H9 (cell line): ENCODE results near the gene MT1H. TPM values are rescaled to one million over a fixed set of nuclear protein-coding genes. Genes with fewer than 3 reads are reported as not detected.

Experiments used
- DNase-seq: peaks from one replicate; pipeline ENCODE4 v3.0.0-alpha.2; 2017
- H2AFZ ChIP-seq: one replicate; pipeline ENCODE4 v1.6.1; 2013; ENCODE audit warnings: mild to moderate bottlenecking, low read length, control low read depth, moderate library complexity
- H2AK5ac ChIP-seq: 2 replicates; pipeline ENCODE4 v1.6.1; 2013; ENCODE audit warnings: low read length, control low read depth, mixed read lengths; ENCODE audit not compliant: insufficient read length
- H2BK120ac ChIP-seq: one replicate; pipeline ENCODE4 v1.6.1; 2013; ENCODE audit warnings: low read depth, mild to moderate bottlenecking, low read length, control low read depth, inconsistent platforms; ENCODE audit not compliant: poor library complexity, severe bottlenecking
- H2BK12ac ChIP-seq: 2 replicates; pipeline ENCODE4 v1.6.1; 2013; ENCODE audit warnings: low read length, control low read depth, mixed read lengths, low read depth; ENCODE audit not compliant: insufficient read length
- H2BK15ac ChIP-seq: 2 replicates; pipeline ENCODE4 v1.6.1; 2013; ENCODE audit warnings: low read depth, low read length, control low read depth
- H2BK20ac ChIP-seq: one replicate; pipeline ENCODE4 v1.6.1; 2013; ENCODE audit warnings: low read depth, mild to moderate bottlenecking, low read length, control low read depth, inconsistent platforms; ENCODE audit not compliant: poor library complexity, severe bottlenecking
- H2BK5ac ChIP-seq: 2 replicates; pipeline ENCODE4 v1.6.1; 2013; ENCODE audit warnings: low read length, control low read depth, mixed read lengths; ENCODE audit not compliant: insufficient read length
- H3K14ac ChIP-seq: 2 replicates; pipeline ENCODE4 v1.6.1; 2013; ENCODE audit warnings: low read length, control low read depth; ENCODE audit not compliant: insufficient read depth
- H3K18ac ChIP-seq: 2 replicates; pipeline ENCODE4 v1.6.1; 2013; ENCODE audit warnings: low read depth, mild to moderate bottlenecking, mixed read lengths, low read length, control low read depth; ENCODE audit not compliant: insufficient read length
- H3K23ac ChIP-seq: 2 replicates; pipeline ENCODE4 v1.6.1; 2013; ENCODE audit warnings: low read length, control low read depth, mixed read lengths, low read depth; ENCODE audit not compliant: insufficient read length
- H3K23me2 ChIP-seq: 2 replicates; pipeline ENCODE4 v1.6.1; 2013; ENCODE audit warnings: low read depth, mild to moderate bottlenecking, mixed read lengths, low read length, control low read depth; ENCODE audit not compliant: insufficient read length, poor library complexity, severe bottlenecking
- H3K27ac ChIP-seq: 2 replicates; pipeline ENCODE4 v1.5.1; 2013; ENCODE audit warnings: low read length, control low read depth, mixed read lengths, low read depth; ENCODE audit not compliant: insufficient read length
- H3K27me3 ChIP-seq: 2 replicates; pipeline ENCODE4 v1.6.1; 2013; ENCODE audit warnings: low read length, control low read depth, inconsistent platforms; ENCODE audit not compliant: insufficient read depth
- H3K4ac ChIP-seq: 2 replicates; pipeline ENCODE4 v1.6.1; 2013; ENCODE audit warnings: low read depth, mild to moderate bottlenecking, control low read depth, inconsistent platforms, low read length, moderate library complexity
- H3K4me1 ChIP-seq: 2 replicates; pipeline ENCODE4 v1.6.1; 2013; ENCODE audit warnings: low read length, control low read depth, inconsistent platforms; ENCODE audit not compliant: insufficient read depth
- H3K4me2 ChIP-seq: 2 replicates; pipeline ENCODE4 v1.6.1; 2013; ENCODE audit warnings: low read length, control low read depth, mixed read lengths; ENCODE audit not compliant: insufficient read length, insufficient read depth
- H3K56ac ChIP-seq: 2 replicates; pipeline ENCODE4 v1.6.1; 2013; ENCODE audit warnings: low read depth, mild to moderate bottlenecking, mixed read lengths, low read length, control low read depth; ENCODE audit not compliant: insufficient read length
- H3K79me1 ChIP-seq: 2 replicates; pipeline ENCODE4 v1.6.1; 2013; ENCODE audit warnings: low read depth, mild to moderate bottlenecking, moderate library complexity, low read length, control low read depth, inconsistent platforms; ENCODE audit not compliant: insufficient read depth, poor library complexity, severe bottlenecking
- H3K79me2 ChIP-seq: 2 replicates; pipeline ENCODE4 v1.6.1; 2013; ENCODE audit warnings: low read length, control low read depth, inconsistent platforms; ENCODE audit not compliant: insufficient read depth
- H3K9ac ChIP-seq: 2 replicates; pipeline ENCODE4 v1.6.1; 2013; ENCODE audit warnings: low read length, control low read depth, mixed read lengths; ENCODE audit not compliant: insufficient read length; ENCODE audit errors: extremely low read depth
- H3K9me3 ChIP-seq: one replicate; pipeline ENCODE4 v1.6.1; 2013; ENCODE audit warnings: low read depth, low read length, inconsistent platforms; ENCODE audit not compliant: control insufficient read depth
- H3T11ph ChIP-seq: one replicate; pipeline ENCODE4 v1.6.1; 2013; ENCODE audit warnings: mild to moderate bottlenecking, low read length, control low read depth, inconsistent platforms
- H4K20me1 ChIP-seq: one replicate; pipeline ENCODE4 v1.6.1; 2013; ENCODE audit not compliant: control insufficient read depth, insufficient read length, insufficient read depth
- H4K5ac ChIP-seq: 2 replicates; pipeline ENCODE4 v1.6.1; 2013; ENCODE audit warnings: low read depth, mild to moderate bottlenecking, mixed read lengths, low read length, control low read depth; ENCODE audit not compliant: insufficient read length
- H4K8ac ChIP-seq: replicated peaks from 2 replicates; pipeline ENCODE4 v1.6.1; 2013; ENCODE audit warnings: low read length, control low read depth, mixed read lengths, low read depth; ENCODE audit not compliant: insufficient read length
- H4K91ac ChIP-seq: 2 replicates; pipeline ENCODE4 v1.6.1; 2013; ENCODE audit warnings: low read depth, mild to moderate bottlenecking, moderate library complexity, mixed read lengths, low read length, control low read depth; ENCODE audit not compliant: insufficient read length
- H3K27ac Mint-ChIP-seq, 3 experiments: 2 replicates in 2 of 3; 3 replicates in 1 of 3; pipeline ENCODE4 v1.8.0; 2020 to 2021; ENCODE audit warnings: mixed read lengths in 3 of 3, mild to moderate bottlenecking in 1 of 3, moderate library complexity in 1 of 3
- H3K27me3 Mint-ChIP-seq: 2 replicates; pipeline ENCODE4 v1.8.0; 2021; ENCODE audit warnings: low read depth, mild to moderate bottlenecking, moderate library complexity, mixed read lengths
- H3K36me3 Mint-ChIP-seq, 3 experiments: 2 replicates in 2 of 3; 3 replicates in 1 of 3; pipeline ENCODE4 v1.8.0; 2020 to 2021; ENCODE audit warnings: low read depth in 3 of 3, mixed read lengths in 3 of 3; ENCODE audit not compliant: insufficient read depth in 1 of 3
- H3K4me1 Mint-ChIP-seq, 2 experiments: 2 replicates each; pipeline ENCODE4 v1.8.0; 2020; ENCODE audit warnings: mixed read lengths in 2 of 2
- H3K4me3 Mint-ChIP-seq, 2 experiments: 2 replicates in 1 of 2; 3 replicates in 1 of 2; pipeline ENCODE4 v1.8.0; 2020 to 2021; ENCODE audit warnings: mild to moderate bottlenecking in 2 of 2, mixed read lengths in 2 of 2, moderate library complexity in 1 of 2
- H3K9me3 Mint-ChIP-seq, 2 experiments: 2 replicates in 1 of 2; 3 replicates in 1 of 2; pipeline ENCODE4 v1.8.0; 2020; ENCODE audit warnings: mild to moderate bottlenecking in 2 of 2, mixed read lengths in 2 of 2, moderate library complexity in 1 of 2
- WGBS: extraction: QIAGEN DNeasy Blood & Tissue Kit; methylation state at CpG from one replicate; pipeline ENCODE4 v1.1.7; 2013; ENCODE audit warnings: missing lambda C conversion rate, low lambda C conversion rate, mixed read lengths; ENCODE audit not compliant: insufficient read length; ENCODE audit errors: extremely low coverage; 5-methylcytosine and 5-hydroxymethylcytosine counted together
- total RNA-seq: library from RNA; stranded (reverse); gene quantifications from 2 replicates; pipeline ENCODE4 v1.2.1, GENCODE V29; 2021
- TF ChIP-seq, protein P1 (sequence below): fragments of 200-600 bp; sonication (generic); conservative IDR thresholded peaks from 3 replicates; pipeline ENCODE4 v1.8.0; 2021; ENCODE audit warnings: antibody characterized with exemption, mild to moderate bottlenecking

The MT1H gene
- total RNA-seq, 1 experiment from 2014 or later = 12.5 TPM

DNA sequence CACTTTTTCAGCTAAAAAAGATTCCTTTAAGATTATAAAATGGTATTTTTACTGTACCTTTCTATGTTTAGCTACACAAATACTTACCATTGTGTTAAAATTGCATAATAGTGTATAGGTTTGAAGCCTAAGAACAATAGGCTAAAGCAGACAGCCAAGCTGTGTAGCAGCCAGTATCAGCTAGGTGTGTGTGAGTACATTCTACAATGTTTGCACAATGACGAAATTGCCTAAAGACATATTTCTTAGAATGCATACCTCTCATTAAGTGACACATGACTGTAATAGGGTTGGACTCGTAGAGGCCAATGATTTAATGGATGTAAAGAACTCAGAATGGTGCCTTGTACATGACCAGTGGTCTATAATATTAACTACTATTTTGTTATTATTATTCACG is 19.8 kb upstream of the MT1H start:
- Histone ChIP-seq H4K91ac (no peak overlapping the region), H3K27ac (no peak overlapping the region), H4K8ac (no peak overlapping the region), H3K56ac (no peak overlapping the region), H3K79me1 (no peaks in the 10 kb centered on the region), H2BK15ac (no peak overlapping the region), H2BK20ac (no peak overlapping the region), H3K18ac (no peak overlapping the region), H2AK5ac (no peak overlapping the region), H2AFZ (no peak overlapping the region), H3K9me3 (no peaks in the 10 kb centered on the region), H3K23me2 (no peaks in the 10 kb centered on the region), H3K4ac (no peak overlapping the region), H2BK120ac (no peak overlapping the region), H3K4me2 (no peak overlapping the region), H4K5ac (no peak overlapping the region), H3K23ac (no peak overlapping the region), H3K9ac (no peak overlapping the region), H3K14ac (no peak overlapping the region), H2BK5ac (no peak overlapping the region), H3K79me2 (no peaks in the 10 kb centered on the region), H4K20me1 (no peaks in the 10 kb centered on the region), H2BK12ac (no peak overlapping the region), H3K27me3 (peaks cover 26% of the 10 kb centered on the region; the same call in 1 of the 2 replicates), H3T11ph (no peak overlapping the region), H3K4me1 (no peaks in the 10 kb centered on the region)
- Mint-ChIP-seq H3K27me3 (peaks cover 89% of the 10 kb centered on the region), H3K4me1 (peaks cover 2 to 12% of the 10 kb centered on the region in 2 experiments; a peak in 2 of 4 replicates), H3K4me3 (no peak overlapping the region), H3K36me3 (no peaks in the 10 kb centered on the region), H3K9me3 (no peaks in the 10 kb centered on the region), H3K27ac (no peak overlapping the region)
- TF ChIP-seq, protein P1, sequence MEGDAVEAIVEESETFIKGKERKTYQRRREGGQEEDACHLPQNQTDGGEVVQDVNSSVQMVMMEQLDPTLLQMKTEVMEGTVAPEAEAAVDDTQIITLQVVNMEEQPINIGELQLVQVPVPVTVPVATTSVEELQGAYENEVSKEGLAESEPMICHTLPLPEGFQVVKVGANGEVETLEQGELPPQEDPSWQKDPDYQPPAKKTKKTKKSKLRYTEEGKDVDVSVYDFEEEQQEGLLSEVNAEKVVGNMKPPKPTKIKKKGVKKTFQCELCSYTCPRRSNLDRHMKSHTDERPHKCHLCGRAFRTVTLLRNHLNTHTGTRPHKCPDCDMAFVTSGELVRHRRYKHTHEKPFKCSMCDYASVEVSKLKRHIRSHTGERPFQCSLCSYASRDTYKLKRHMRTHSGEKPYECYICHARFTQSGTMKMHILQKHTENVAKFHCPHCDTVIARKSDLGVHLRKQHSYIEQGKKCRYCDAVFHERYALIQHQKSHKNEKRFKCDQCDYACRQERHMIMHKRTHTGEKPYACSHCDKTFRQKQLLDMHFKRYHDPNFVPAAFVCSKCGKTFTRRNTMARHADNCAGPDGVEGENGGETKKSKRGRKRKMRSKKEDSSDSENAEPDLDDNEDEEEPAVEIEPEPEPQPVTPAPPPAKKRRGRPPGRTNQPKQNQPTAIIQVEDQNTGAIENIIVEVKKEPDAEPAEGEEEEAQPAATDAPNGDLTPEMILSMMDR = no peak
- no CpG with 5 or more reads among the region's 3 CpGs for WGBS
- no peak for DNase-seq
